Prostate gland (tissue), 2 donors: ENCODE results near the gene TTC34. TPM values are rescaled to one million over a fixed set of nuclear protein-coding genes. Genes with fewer than 3 reads are reported as not detected.
"Not testable (repeated sequence)": the region's sequence is repeated elsewhere in the genome, so short reads cannot be mapped to it uniquely, and the experiment has no call there.

Source experiments
- DNase-seq: peaks from one replicate; pipeline ENCODE4 v3.0.0-alpha.2; 2019; ENCODE audit warnings: low spot score
- H3K27ac ChIP-seq, 2 donors: fragments of 200-600 bp; sonication (generic); 2 replicates each; pipeline ENCODE4 v1.5.1; 2017 to 2019
- H3K27me3 ChIP-seq: fragments of 200-600 bp; sonication (generic); replicated peaks from 2 replicates; pipeline ENCODE4 v1.5.1; 2019; ENCODE audit not compliant: insufficient read depth
- H3K36me3 ChIP-seq, 2 donors: fragments of 200-600 bp; sonication (generic); 1 replicate in 1 of 2; 2 replicates in 1 of 2; pipeline versions ENCODE4 v1.5.1 to v1.8.1; 2017 to 2019
- H3K4me1 ChIP-seq: fragments of 200-600 bp; sonication (generic); replicated peaks from 2 replicates; pipeline ENCODE4 v1.5.1; 2019
- H3K4me3 ChIP-seq, 2 donors: fragments of 200-600 bp; sonication (generic); 2 replicates each; pipeline ENCODE4 v1.5.1; 2017 to 2019
- H3K9me3 ChIP-seq: fragments of 200-600 bp; sonication (generic); 2 replicates; pipeline ENCODE4 v1.5.1; 2017
- POLR2A ChIP-seq: fragments of 450-650 bp; IDR thresholded peaks from one replicate; pipeline ENCODE4 v1.6.1; 2016; ENCODE audit warnings: antibody characterized with exemption, mild to moderate bottlenecking
- POLR2AphosphoS5 ChIP-seq: sonication (generic); formaldehyde crosslinking; IDR thresholded peaks from one replicate; pipeline ENCODE4 v1.6.1; 2017; ENCODE audit warnings: antibody characterized with exemption
- whole genome bisulfite sequencing: methylation state at CpG from one replicate; pipeline ENCODE4 v1.1.5; 2018; 5-methylcytosine and 5-hydroxymethylcytosine counted together
- intact Hi-C: fragments of 100-400 bp; cut with DNase I; formaldehyde crosslinking; loops from one replicate; pipeline ENCODE4 v1.14.2; 2022
- total RNA-seq, 2 donors: library from RNA; depleted of rRNA; stranded (reverse); fragments of >200 nt; gene quantifications; one replicate each; pipeline ENCODE4 v1.1.0, GENCODE V29; 2016
- TF ChIP-seq, protein P1 (sequence below), 4 experiments: fragments of 200-600 bp in 2 of 4; fragments of 450-650 bp in 2 of 4; sonication (generic) in 2 of 4; IDR thresholded peaks; 1 replicate in 3 of 4; 2 replicates in 1 of 4; pipeline ENCODE4 v1.5.1; 2016 to 2019; ENCODE audit warnings: antibody characterized with exemption in 4 of 4, mild to moderate bottlenecking in 2 of 4, moderate library complexity in 2 of 4

Gene TTC34
- total RNA-seq, 2 donors from 2014 or later: 0.32 to 1.2 TPM

DNA sequence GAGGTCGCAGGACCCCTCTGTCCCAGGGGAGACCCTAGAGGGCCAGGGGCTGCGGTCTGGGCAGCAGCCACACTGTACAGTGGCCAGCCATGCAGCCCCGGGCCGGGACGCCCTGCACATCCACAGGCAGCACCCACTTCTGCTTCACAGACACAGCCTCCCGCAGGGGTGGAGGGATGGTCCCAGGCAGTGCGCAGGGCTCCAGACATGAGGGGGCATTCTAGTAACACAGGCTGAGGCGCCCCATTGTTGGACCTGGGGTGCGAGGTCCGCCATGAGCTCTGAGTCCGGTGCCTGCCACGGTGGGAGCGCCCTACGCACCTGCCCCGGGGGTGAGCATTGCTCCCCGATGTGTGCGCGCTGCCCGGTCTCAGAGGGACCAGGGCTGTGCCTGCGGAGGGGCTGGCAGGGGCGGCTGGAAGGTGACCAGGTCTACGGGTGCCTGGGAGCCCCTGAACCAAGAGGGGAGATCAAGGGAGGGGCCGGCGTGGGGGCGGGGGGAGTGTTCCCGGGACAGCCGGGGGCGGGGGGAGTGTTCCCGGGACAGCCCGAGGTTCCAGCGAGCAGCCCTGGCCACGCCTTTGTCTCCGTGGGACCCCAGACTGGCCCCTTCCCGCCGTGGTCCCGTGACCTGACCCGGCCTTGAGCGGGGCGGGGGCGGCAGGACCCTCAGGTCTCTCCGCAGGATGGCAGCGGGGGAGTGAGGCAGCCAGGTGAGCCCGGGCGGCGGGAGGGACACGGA lies 173.1 kb downstream of the TTC34 start:
- no peaks in the 10 kb centered on the region for H3K4me1 ChIP-seq
- H3K27me3 ChIP-seq: peaks cover 15% of the 10 kb centered on the region
- no peaks in the 10 kb centered on the region for H3K36me3 ChIP-seq
- TF ChIP-seq, protein P1, sequence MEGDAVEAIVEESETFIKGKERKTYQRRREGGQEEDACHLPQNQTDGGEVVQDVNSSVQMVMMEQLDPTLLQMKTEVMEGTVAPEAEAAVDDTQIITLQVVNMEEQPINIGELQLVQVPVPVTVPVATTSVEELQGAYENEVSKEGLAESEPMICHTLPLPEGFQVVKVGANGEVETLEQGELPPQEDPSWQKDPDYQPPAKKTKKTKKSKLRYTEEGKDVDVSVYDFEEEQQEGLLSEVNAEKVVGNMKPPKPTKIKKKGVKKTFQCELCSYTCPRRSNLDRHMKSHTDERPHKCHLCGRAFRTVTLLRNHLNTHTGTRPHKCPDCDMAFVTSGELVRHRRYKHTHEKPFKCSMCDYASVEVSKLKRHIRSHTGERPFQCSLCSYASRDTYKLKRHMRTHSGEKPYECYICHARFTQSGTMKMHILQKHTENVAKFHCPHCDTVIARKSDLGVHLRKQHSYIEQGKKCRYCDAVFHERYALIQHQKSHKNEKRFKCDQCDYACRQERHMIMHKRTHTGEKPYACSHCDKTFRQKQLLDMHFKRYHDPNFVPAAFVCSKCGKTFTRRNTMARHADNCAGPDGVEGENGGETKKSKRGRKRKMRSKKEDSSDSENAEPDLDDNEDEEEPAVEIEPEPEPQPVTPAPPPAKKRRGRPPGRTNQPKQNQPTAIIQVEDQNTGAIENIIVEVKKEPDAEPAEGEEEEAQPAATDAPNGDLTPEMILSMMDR (IDR thresholded peaks at IDR 0.05): no peak
- no peak for TF ChIP-seq POLR2A
- TF ChIP-seq POLR2AphosphoS5: no peak
- peak overlapping the region in 1 of 2 donors; percentile 16 for H3K4me3 ChIP-seq
- no peak for DNase-seq
- H3K27ac ChIP-seq: no peak overlapping the region
- 5% methylated on average over 35 of the region's 46 CpGs for WGBS
- H3K9me3 ChIP-seq: no peaks in the 10 kb centered on the region
- intact Hi-C loops: no loop called here

DNA sequence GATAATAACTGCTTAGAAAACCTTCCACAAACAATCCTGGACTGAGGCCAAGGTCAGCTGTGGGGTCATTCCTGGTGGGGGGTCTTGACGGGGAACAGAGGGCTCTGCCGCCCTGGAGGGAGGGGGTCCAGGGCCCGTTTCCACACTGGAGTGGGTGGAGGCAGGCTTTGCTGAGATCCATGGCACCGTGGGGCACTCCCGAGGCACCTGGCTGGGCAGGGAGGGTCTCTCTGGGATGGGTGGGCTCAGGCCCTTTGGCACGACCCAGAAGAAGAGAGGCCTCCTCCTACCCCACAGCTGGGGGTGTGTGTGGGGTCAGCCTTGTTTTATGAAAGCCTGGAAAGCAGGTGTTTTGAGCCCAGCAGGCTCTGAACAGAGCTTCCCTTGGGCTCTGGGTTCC lies 173.7 kb downstream of the TTC34 start:
- intact Hi-C loops: no loop called here
- no peaks in the 10 kb centered on the region for H3K36me3 ChIP-seq
- no peaks in the 10 kb centered on the region for H3K4me1 ChIP-seq
- WGBS: 39% methylated on average over 6 of the region's 6 CpGs
- H3K27me3 ChIP-seq: peaks cover 15% of the 10 kb centered on the region
- H3K9me3 ChIP-seq: no peaks in the 10 kb centered on the region
- no peak for TF ChIP-seq POLR2AphosphoS5
- TF ChIP-seq, protein P1 (IDR thresholded peaks at IDR 0.05): no peak
- H3K27ac ChIP-seq: no peak overlapping the region
- DNase-seq: no peak
- no peak overlapping the region for H3K4me3 ChIP-seq

DNA sequence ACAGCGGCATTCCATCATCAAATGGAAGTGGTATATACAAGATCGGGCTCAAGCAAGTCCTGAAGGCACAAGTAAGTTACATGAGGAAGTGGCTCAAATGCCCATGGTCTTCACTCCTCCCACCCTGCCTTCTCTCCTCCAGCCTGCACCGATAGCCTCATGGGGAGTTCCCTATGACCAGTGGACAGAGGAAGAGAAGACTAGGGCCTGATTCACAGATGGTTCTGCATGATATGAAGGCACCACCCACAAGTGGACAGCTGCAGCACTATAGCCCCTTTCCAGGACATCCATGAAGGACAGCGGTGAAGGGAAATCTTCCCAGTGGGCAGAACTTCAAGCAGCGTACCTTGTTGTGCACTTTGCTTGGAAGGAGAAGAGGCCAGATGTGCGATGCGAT lies 175.7 kb downstream of the TTC34 start:
- H3K4me1 ChIP-seq, H3K27ac ChIP-seq, DNase-seq, H3K36me3 ChIP-seq, intact Hi-C loops, H3K4me3 ChIP-seq, H3K9me3 ChIP-seq: not testable (repeated sequence)
- 61% methylated on average over 7 of the region's 7 CpGs for WGBS
- peaks cover 15% of the 10 kb centered on the region for H3K27me3 ChIP-seq

DNA sequence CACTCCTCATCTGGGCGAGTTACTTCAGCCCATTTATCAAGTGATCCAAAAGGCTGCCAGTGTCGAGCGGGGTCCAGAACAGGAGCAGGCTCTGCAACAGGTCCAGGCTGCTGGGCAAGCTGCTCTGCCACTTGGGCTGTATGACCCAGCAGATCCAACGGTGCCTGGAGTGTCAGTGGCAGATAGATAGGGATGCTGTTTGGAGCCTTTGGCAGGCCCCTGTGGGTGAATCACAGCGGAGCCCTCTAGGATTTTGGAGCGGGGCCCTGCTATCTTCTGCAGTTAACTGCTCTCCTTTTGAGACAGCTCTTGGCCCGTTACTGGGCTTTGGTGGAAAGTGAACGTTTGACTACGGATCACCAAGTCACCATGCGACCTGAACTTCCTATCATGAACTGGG lies 176.2 kb downstream of the TTC34 start:
- H3K9me3 ChIP-seq: no peaks in the 10 kb centered on the region
- TF ChIP-seq POLR2AphosphoS5 (no peak), POLR2A (no peak)
- TF ChIP-seq, protein P1 (IDR thresholded peaks at IDR 0.05): no peak
- H3K4me3 ChIP-seq: no peak overlapping the region
- no peak for DNase-seq
- WGBS: 88% methylated on average over 10 of the region's 10 CpGs
- no peaks in the 10 kb centered on the region for H3K36me3 ChIP-seq
- intact Hi-C loops: no loop called here
- no peak overlapping the region for H3K27ac ChIP-seq
- no peaks in the 10 kb centered on the region for H3K4me1 ChIP-seq
- H3K27me3 ChIP-seq: peaks cover 15% of the 10 kb centered on the region

DNA sequence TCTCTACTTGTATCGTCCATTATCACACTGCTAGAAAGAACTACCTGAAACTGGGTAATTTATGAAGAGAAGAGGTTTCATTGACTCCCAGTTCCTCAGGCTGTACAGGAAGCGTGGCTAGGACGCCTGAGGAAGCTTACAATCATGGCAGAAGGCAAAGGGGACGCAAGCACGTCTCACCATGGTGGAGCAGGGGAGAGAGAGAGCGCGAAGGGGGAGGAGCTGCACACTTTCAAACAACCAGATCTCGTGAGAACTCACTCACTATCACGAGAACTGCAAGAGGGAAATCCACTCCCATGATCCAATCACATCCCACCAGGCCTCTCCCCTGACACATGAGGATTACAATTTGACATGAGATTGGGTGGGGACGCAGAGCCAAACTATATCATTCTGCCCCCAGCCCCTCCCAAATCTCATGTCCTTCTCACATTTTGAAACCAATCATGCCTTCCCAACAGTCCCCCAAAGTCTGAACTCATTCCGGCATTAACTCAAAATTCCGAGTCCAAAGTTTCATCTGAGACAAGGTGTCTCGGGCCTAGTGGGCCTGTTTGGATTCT lies 176.7 kb downstream of the TTC34 start:
- no peak overlapping the region for H3K4me3 ChIP-seq
- H3K4me1 ChIP-seq: no peaks in the 10 kb centered on the region
- intact Hi-C loops: no loop called here
- TF ChIP-seq POLR2A (no peak), POLR2AphosphoS5 (no peak)
- TF ChIP-seq, protein P1 (IDR thresholded peaks at IDR 0.05): no peak
- H3K27me3 ChIP-seq: peaks cover 15% of the 10 kb centered on the region
- DNase-seq: no peak
- 87% methylated on average over 13 of the region's 13 CpGs for WGBS
- H3K9me3 ChIP-seq: no peaks in the 10 kb centered on the region
- no peak overlapping the region for H3K27ac ChIP-seq
- H3K36me3 ChIP-seq: no peaks in the 10 kb centered on the region
